K562 (cell line): ENCODE data around the gene GCH1. TPM values are rescaled to one million over a fixed set of nuclear protein-coding genes. Genes with fewer than 3 reads are reported as not detected.

ENCODE experiments used
- ATAC-seq: fragments of 200-7000 bp; cut with Tn5 transposase; 3 replicates; pipeline ENCODE4 v1.9.1; 2020; ENCODE audit warnings: moderate library complexity
- BruUV-seq: library from RNA; stranded (reverse); fragments of 400-500 nt; replicated peaks from 2 replicates; lab custom pipeline; 2021; lab: Mats Ljungman, UMichigan
- CTCF ChIA-PET: fragments of 300-600 bp; formaldehyde crosslinking; extraction: SDS; loops from one replicate; lab custom pipeline; 2021; ENCODE audit warnings: low intra/inter-chr PET ratio; lab: Yijun Ruan, JAX
- POLR2A ChIA-PET: fragments of 300-600, 350-650 bp; sonication (Branson Sonifier 250); formaldehyde crosslinking; extraction: SDS; loops from one replicate; lab custom pipeline; 2021; ENCODE audit warnings: antibody characterized with exemption, inconsistent platforms; lab: Yijun Ruan, JAX
- DNase-seq, 4 experiments: peaks; one replicate each; pipeline versions ENCODE4 v3.0.0 to v3.0.0-alpha.2; 2011 to 2018; ENCODE audit warnings: low spot score in 3 of 4, mixed read lengths in 3 of 4; ENCODE audit errors: extremely low read depth in 1 of 4
- FAIRE-seq: peaks from 2 replicates; lab custom pipeline; 2011; peaks lifted over from hg19 to GRCh38; lab: Jason Lieb, UNC
- H2AFZ ChIP-seq: 2 replicates; pipeline ENCODE4 v1.6.0; 2011; ENCODE audit warnings: low read depth, low read length, control low read depth, inconsistent platforms
- H3K27ac ChIP-seq: fragments of 200-600 bp; 3 replicates; pipeline ENCODE4 v1.8.0; 2011; ENCODE audit warnings: low read depth, mild to moderate bottlenecking, control low read depth, inconsistent platforms, low read length, moderate library complexity, mixed read lengths; ENCODE audit errors: extremely low read depth
- H3K27me3 ChIP-seq, 2 experiments: fragments of 300-600 bp in 1 of 2; 2 replicates in 1 of 2; 3 replicates in 1 of 2; pipeline versions ENCODE4 v1.6.0 to v1.8.0; 2011; ENCODE audit warnings: inconsistent platforms in 2 of 2, low read length in 2 of 2, mild to moderate bottlenecking in 1 of 2, mixed read lengths in 1 of 2, moderate library complexity in 1 of 2; ENCODE audit not compliant: control insufficient read depth in 2 of 2, insufficient read depth in 2 of 2
- H3K36me3 ChIP-seq: fragments of 300-600 bp; 3 replicates; pipeline ENCODE4 v1.8.0; 2011; ENCODE audit warnings: mild to moderate bottlenecking, low read length, inconsistent platforms; ENCODE audit not compliant: control insufficient read depth, insufficient read depth
- H3K4me1 ChIP-seq, 2 experiments: fragments of 200-600 bp in 1 of 2; replicated peaks in 1 of 2; 2 replicates in 1 of 2; 3 replicates in 1 of 2; pipeline versions ENCODE4 v1.5.1 to v1.8.0; 2011; ENCODE audit warnings: inconsistent platforms in 2 of 2, low read length in 2 of 2, mild to moderate bottlenecking in 1 of 2, mixed read lengths in 1 of 2, moderate library complexity in 1 of 2; ENCODE audit not compliant: control insufficient read depth in 2 of 2, insufficient read depth in 2 of 2
- H3K4me2 ChIP-seq: 2 replicates; pipeline ENCODE4 v1.6.1; 2011; ENCODE audit warnings: low read length, control low read depth, inconsistent platforms, mixed read lengths; ENCODE audit not compliant: insufficient read depth
- H3K4me3 ChIP-seq: fragments of 200-600 bp; sonication (generic), shearing (Covaris generic); 2 replicates; pipeline ENCODE4 v1.5.1; 2016; ENCODE audit warnings: control low read depth, inconsistent platforms
- H3K79me2 ChIP-seq: fragments of 200-600 bp; 3 replicates; pipeline ENCODE4 v1.8.0; 2011; ENCODE audit warnings: low read length, inconsistent platforms; ENCODE audit not compliant: control insufficient read depth, insufficient read depth
- H3K9ac ChIP-seq, 2 experiments: 2 replicates each; pipeline versions ENCODE4 v1.6.0 to v1.6.1; 2011; ENCODE audit warnings: low read depth in 2 of 2, low read length in 2 of 2, control low read depth in 1 of 2, inconsistent platforms in 1 of 2, mild to moderate bottlenecking in 1 of 2, mixed read lengths in 1 of 2; ENCODE audit not compliant: insufficient read depth in 1 of 2
- H3K9me1 ChIP-seq: one replicate; pipeline ENCODE4 v1.6.0; 2011; ENCODE audit warnings: inconsistent platforms, mild to moderate bottlenecking, low read length, moderate library complexity; ENCODE audit not compliant: control insufficient read depth, insufficient read depth
- H3K9me3 ChIP-seq: replicated peaks from 2 replicates; pipeline ENCODE4 v1.5.1; 2011; ENCODE audit warnings: low read depth, low read length, inconsistent platforms; ENCODE audit not compliant: control insufficient read depth, insufficient read depth
- H4K20me1 ChIP-seq: replicated peaks from 2 replicates; pipeline ENCODE4 v1.6.1; 2011; ENCODE audit warnings: low read length, inconsistent platforms, mixed read lengths; ENCODE audit not compliant: control insufficient read depth, insufficient read depth
- ELF2 ChIP-seq: fragments of 250-450 bp; sonication (Bioruptor Pico); IDR thresholded peaks from 2 replicates; pipeline ENCODE4 v1.5.0; 2021; ENCODE audit warnings: mild to moderate bottlenecking
- FOXJ3 ChIP-seq: sonication (generic); formaldehyde crosslinking; IDR thresholded peaks from 2 replicates; pipeline ENCODE4 v1.4.0; 2020; ENCODE audit warnings: mild to moderate bottlenecking, missing genetic modification reagents
- MEIS2 ChIP-seq: fragments of 450-650 bp; IDR thresholded peaks from 2 replicates; pipeline ENCODE4 v1.6.1; 2014; ENCODE audit warnings: mild to moderate bottlenecking; ENCODE audit not compliant: partially characterized antibody
- MTA2 ChIP-seq: fragments of 450-650 bp; IDR thresholded peaks from 2 replicates; pipeline ENCODE4 v1.6.1; 2016; ENCODE audit warnings: low read depth
- MYC ChIP-seq, 2 experiments: fragments of 250-450 bp in 1 of 2; sonication (Bioruptor Pico) in 1 of 2; IDR thresholded peaks; 2 replicates each; pipeline versions ENCODE4 v1.5.1 to v1.6.1; 2012 to 2021; ENCODE audit warnings: low read depth in 2 of 2, borderline replicate concordance in 1 of 2, improper control_type of control experiment in 1 of 2, low read length in 1 of 2, mild to moderate bottlenecking in 1 of 2, moderate library complexity in 1 of 2
- WGBS: fragments of 100-300 bp; shearing (Covaris generic); methylation state at CpG from one replicate; pipeline ENCODE4 v1.1.6; 2016; ENCODE audit warnings: low coverage, mixed read lengths; ENCODE audit not compliant: insufficient coverage; ENCODE audit errors: missing lambda C conversion rate; 5-methylcytosine and 5-hydroxymethylcytosine counted together
- in situ Hi-C: fragments of 300-500 bp; cut with MboI; formaldehyde crosslinking; loops from 4 replicates; pipeline ENCODE4 v1.15.0; 2018; ENCODE audit warnings: inconsistent platforms, mixed read lengths
- intact Hi-C: fragments of 100-400 bp; cut with micrococcal nuclease; formaldehyde crosslinking; loops from 2 replicates; pipeline ENCODE4 v1.14.2; 2022
- polyA plus RNA-seq, 8 experiments: library from polyadenylated mRNA; depleted of rRNA in 4 of 8; stranded (reverse) in 5 of 8; unstranded in 3 of 8; fragments of >200 nt; fragmentation: Nextera tagmentation in 2 of 8; fragmentation: Illumina TruSeq in 1 of 8; extraction: Ambion mirVana in 2 of 8; extraction: Trizol in 1 of 8; gene quantifications; 2 replicates each; pipeline versions ENCODE4 v1.2.1 to v1.2.3, GENCODE V29; 2011 to 2014; ENCODE audit warnings: inconsistent platforms in 1 of 8, missing spikeins in 1 of 8
- total RNA-seq, 7 experiments: library from RNA; depleted of rRNA in 6 of 7; stranded (reverse); fragments of >200 nt in 6 of 7; fragmentation: Illumina TruSeq in 2 of 7; extraction: Trizol in 2 of 7; gene quantifications; 2 replicates each; pipeline versions ENCODE4 v1.2.1 to v1.2.3, GENCODE V29; 2011 to 2021; ENCODE audit warnings: low replicate concordance in 1 of 7
- TF ChIP-seq, protein P1 (sequence below): fragments of 450-650 bp; conservative IDR thresholded peaks from 2 replicates; pipeline ENCODE4 v1.6.1; 2016; ENCODE audit warnings: missing genetic modification characterization, low read depth, mild to moderate bottlenecking, control low read depth, missing compliant biosample characterization
- TF ChIP-seq, protein P2 (sequence below): fragments of 250-450 bp; sonication (Bioruptor Pico); IDR thresholded peaks from 2 replicates; pipeline ENCODE4 v1.8.0; 2022; ENCODE audit warnings: inconsistent platforms

The GCH1 gene
- total and polyA plus RNA-seq, 9 of the 15 experiments (the other 6 are each of a cell fraction or from before 2014, with no cell fraction given), result 3.9 to 13.1 (median 6.5) TPM

DNA sequence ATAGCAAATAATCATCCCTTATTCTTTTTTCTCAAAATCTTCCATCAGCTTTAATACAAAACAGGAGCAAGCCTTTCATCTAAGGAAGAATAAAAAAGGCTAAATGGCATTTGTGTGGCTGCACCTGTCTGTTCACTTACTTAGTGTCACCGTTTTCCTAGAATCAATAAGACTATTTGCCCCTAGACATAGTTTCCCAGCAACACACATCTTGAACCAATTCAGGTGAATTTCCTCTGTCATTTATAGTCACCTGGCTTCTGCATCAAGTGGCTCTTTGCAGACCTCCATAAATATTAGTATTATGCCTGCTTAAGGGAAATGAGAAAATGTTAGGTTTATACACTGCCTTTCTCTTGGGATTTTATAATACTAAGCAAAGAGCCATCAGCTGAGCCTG, 17.4 kb upstream of the GCH1 start:
- no peak for DNase-seq
- H3K4me3 ChIP-seq, result no peak overlapping the region
- WGBS, result 20% methylated on average over 1 of the region's 1 CpG
- H3K9me1 ChIP-seq, result no peaks in the 10 kb centered on the region
- H3K9me3 ChIP-seq, result no peaks in the 10 kb centered on the region
- FAIRE-seq, result no peak
- BruUV-seq, result no TSS peak
- H2AFZ ChIP-seq, result no peak overlapping the region
- in situ Hi-C loops, result no loop called here
- H3K36me3 ChIP-seq, result no peaks in the 10 kb centered on the region
- H3K4me1 ChIP-seq, result no peaks in the 10 kb centered on the region; a peak in 1 of 5 replicates
- H3K27ac ChIP-seq, result no peak overlapping the region
- H3K4me2 ChIP-seq, result no peak overlapping the region
- no peaks in the 10 kb centered on the region for H3K79me2 ChIP-seq
- ChIA-PET POLR2A (no interaction called here), CTCF (no interaction called here)
- H4K20me1 ChIP-seq, result no peaks in the 10 kb centered on the region
- no peaks in the 10 kb centered on the region for H3K27me3 ChIP-seq
- intact Hi-C loops, result no loop called here
- no peak for ATAC-seq
- no peak overlapping the region for H3K9ac ChIP-seq
- TF ChIP-seq MEIS2 (no peak), ELF2 (CRISPR knock-in tag) (no peak)

DNA sequence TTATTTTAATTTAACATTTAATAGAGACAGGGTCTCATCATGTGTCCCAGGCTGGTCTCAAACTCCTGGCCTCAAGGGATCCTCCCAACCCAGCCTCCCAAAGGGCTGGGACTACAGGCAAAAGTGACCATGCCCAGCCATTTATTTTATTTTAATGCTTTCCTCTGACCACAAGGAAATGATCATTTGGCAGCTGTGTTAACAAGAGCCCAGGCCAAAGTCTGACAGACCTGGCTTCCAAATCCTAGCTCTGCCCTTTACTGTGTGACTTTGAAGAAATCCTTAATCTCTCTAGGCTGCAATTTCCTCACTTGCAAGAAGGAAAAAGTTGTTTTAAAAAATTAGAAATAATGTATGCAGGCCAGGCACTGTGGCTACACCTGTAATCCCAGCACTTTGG, 16.7 kb upstream of the GCH1 start:
- ChIA-PET POLR2A (no interaction called here), CTCF (no interaction called here)
- Histone ChIP-seq H3K27ac (no peak overlapping the region), H2AFZ (no peak overlapping the region), H3K4me3 (no peak overlapping the region), H3K36me3 (no peaks in the 10 kb centered on the region), H3K27me3 (no peaks in the 10 kb centered on the region), H3K79me2 (no peaks in the 10 kb centered on the region), H3K9me3 (no peaks in the 10 kb centered on the region), H3K4me1 (no peaks in the 10 kb centered on the region; a peak in 1 of 5 replicates), H3K9me1 (no peaks in the 10 kb centered on the region), H3K9ac (no peak overlapping the region), H4K20me1 (no peaks in the 10 kb centered on the region), H3K4me2 (no peak overlapping the region)
- FAIRE-seq (no peak), ATAC-seq (no peak), DNase-seq (no peak)
- no TSS peak for BruUV-seq
- intact Hi-C loops, result no loop called here
- in situ Hi-C loops, result no loop called here
- no peak for TF ChIP-seq MYC (IDR thresholded peaks at IDR 0.05; ENCODE audit: low read depth, low read length)
- TF ChIP-seq MYC (CRISPR knock-in tag; IDR thresholded peaks at IDR 0.05; ENCODE audit: borderline replicate concordance, low read depth), result no peak
- TF ChIP-seq MTA2, result no peak
- TF ChIP-seq, protein P1, sequence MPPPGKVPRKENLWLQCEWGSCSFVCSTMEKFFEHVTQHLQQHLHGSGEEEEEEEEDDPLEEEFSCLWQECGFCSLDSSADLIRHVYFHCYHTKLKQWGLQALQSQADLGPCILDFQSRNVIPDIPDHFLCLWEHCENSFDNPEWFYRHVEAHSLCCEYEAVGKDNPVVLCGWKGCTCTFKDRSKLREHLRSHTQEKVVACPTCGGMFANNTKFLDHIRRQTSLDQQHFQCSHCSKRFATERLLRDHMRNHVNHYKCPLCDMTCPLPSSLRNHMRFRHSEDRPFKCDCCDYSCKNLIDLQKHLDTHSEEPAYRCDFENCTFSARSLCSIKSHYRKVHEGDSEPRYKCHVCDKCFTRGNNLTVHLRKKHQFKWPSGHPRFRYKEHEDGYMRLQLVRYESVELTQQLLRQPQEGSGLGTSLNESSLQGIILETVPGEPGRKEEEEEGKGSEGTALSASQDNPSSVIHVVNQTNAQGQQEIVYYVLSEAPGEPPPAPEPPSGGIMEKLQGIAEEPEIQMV (tag), result no peak
- no peak for TF ChIP-seq FOXJ3 (CRISPR knock-in tag)
- TF ChIP-seq, protein P2, sequence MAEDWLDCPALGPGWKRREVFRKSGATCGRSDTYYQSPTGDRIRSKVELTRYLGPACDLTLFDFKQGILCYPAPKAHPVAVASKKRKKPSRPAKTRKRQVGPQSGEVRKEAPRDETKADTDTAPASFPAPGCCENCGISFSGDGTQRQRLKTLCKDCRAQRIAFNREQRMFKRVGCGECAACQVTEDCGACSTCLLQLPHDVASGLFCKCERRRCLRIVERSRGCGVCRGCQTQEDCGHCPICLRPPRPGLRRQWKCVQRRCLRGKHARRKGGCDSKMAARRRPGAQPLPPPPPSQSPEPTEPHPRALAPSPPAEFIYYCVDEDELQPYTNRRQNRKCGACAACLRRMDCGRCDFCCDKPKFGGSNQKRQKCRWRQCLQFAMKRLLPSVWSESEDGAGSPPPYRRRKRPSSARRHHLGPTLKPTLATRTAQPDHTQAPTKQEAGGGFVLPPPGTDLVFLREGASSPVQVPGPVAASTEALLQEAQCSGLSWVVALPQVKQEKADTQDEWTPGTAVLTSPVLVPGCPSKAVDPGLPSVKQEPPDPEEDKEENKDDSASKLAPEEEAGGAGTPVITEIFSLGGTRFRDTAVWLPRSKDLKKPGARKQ (CRISPR knock-in tag), result no peak
